ENCODE data around the gene TBX15.

- no peak for TF ChIP-seq FOXA1 (IDR thresholded peaks at IDR 0.05)
- no peak for TF ChIP-seq LEF1 (IDR thresholded peaks at IDR 0.05; ENCODE audit: borderline replicate concordance)
- TF ChIP-seq TARDBP (IDR thresholded peaks at IDR 0.05), result no peak
- TF ChIP-seq ARNT (IDR thresholded peaks at IDR 0.05), result no peak
- TF ChIP-seq BHLHE40 (IDR thresholded peaks at IDR 0.05; ENCODE audit: borderline replicate concordance), result no peak
- no peak for TF ChIP-seq L3MBTL2 (conservative IDR thresholded peaks at IDR 0.05)
Observed at GRCh38 chr1:118902711-118903191, 85.4 kb downstream of the TBX15 start.
